Parathyroid adenoma (tissue), 2 donors: ENCODE results near the gene TRIM49D1.
"Not testable (repeated sequence)": the region's sequence is repeated elsewhere in the genome, so short reads cannot be mapped to it uniquely, and the experiment has no call there.

Experiments
- H2AFZ ChIP-seq: fragments of 300-600 bp; sonication (generic); one replicate; pipeline ENCODE4 v1.7.0; 2017; ENCODE audit warnings: antibody characterized with exemption, mild to moderate bottlenecking
- H3K27ac ChIP-seq: fragments of 300-600 bp; sonication (generic); one replicate; pipeline ENCODE4 v1.7.0; 2017
- H3K27me3 ChIP-seq: fragments of 300-600 bp; sonication (generic); one replicate; pipeline ENCODE4 v1.7.0; 2017; ENCODE audit warnings: low read length; ENCODE audit not compliant: control insufficient read depth, insufficient read depth
- H3K36me3 ChIP-seq: fragments of 300-600 bp; sonication (generic); one replicate; pipeline ENCODE4 v1.7.0; 2017; ENCODE audit warnings: low read length; ENCODE audit not compliant: control insufficient read depth, insufficient read depth
- H3K4me1 ChIP-seq: fragments of 300-600 bp; sonication (generic); one replicate; pipeline ENCODE4 v1.7.0; 2017; ENCODE audit warnings: control low read depth
- H3K4me2 ChIP-seq: fragments of 300-600 bp; sonication (generic); one replicate; pipeline ENCODE4 v1.7.0; 2017; ENCODE audit warnings: low read length
- H3K4me3 ChIP-seq: fragments of 300-600 bp; sonication (generic); one replicate; pipeline ENCODE4 v1.7.0; 2017; ENCODE audit warnings: low read depth, low read length
- H3K79me2 ChIP-seq: fragments of 300-600 bp; sonication (generic); one replicate; pipeline ENCODE4 v1.7.0; 2017; ENCODE audit warnings: control low read depth
- H3K9ac ChIP-seq: fragments of 300-600 bp; sonication (generic); one replicate; pipeline ENCODE4 v1.7.0; 2017; ENCODE audit warnings: mild to moderate bottlenecking
- H3K9me3 ChIP-seq: fragments of 300-600 bp; sonication (generic); one replicate; pipeline ENCODE4 v1.7.0; 2017; ENCODE audit warnings: low read length; ENCODE audit not compliant: control insufficient read depth
- TF ChIP-seq, protein P1 (sequence below): fragments of 300-600 bp; sonication (generic); IDR thresholded peaks from one replicate; pipeline ENCODE4 v1.7.0; 2017; ENCODE audit warnings: antibody characterized with exemption, mild to moderate bottlenecking
- donor health status: primary hyperparathyroidism.

TRIM49D1 gene

DNA sequence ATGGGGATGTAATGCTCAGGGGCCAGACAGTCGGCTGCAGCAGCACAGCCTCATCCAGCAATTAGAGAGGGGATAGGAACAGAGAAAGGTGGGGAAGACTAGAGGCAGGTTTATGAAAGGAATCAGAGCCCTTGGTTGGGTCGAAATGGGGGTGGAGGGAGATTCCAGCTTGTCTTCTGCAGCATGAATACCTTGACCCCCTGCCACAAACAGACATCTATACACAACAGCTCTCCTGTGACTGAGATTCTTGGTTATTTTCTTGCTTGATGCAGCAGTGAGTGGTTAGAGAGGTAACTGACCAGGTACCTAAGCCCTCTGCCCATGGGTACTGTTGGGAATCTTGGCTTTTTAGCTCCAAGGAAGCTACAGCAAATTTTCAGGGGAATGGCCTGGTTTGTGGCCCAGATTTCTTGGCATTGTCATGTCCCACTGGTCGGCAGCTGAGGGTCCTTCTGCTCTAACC is at the start of gene TRIM49D1:
TRIM49D1 (minus strand) TSS at position 51 of the 466 bp plus-strand sequence. CDS start 4,535 bp downstream, outside the sequence.
- H3K27me3 ChIP-seq, result no peaks in the 10 kb centered on the region
- no peak within 1 kb of the TSS for H3K4me3 ChIP-seq
- no peaks in the 10 kb centered on the region for H3K9me3 ChIP-seq
- H3K36me3 ChIP-seq, result no peaks in the 10 kb centered on the region
- TF ChIP-seq, protein P1, sequence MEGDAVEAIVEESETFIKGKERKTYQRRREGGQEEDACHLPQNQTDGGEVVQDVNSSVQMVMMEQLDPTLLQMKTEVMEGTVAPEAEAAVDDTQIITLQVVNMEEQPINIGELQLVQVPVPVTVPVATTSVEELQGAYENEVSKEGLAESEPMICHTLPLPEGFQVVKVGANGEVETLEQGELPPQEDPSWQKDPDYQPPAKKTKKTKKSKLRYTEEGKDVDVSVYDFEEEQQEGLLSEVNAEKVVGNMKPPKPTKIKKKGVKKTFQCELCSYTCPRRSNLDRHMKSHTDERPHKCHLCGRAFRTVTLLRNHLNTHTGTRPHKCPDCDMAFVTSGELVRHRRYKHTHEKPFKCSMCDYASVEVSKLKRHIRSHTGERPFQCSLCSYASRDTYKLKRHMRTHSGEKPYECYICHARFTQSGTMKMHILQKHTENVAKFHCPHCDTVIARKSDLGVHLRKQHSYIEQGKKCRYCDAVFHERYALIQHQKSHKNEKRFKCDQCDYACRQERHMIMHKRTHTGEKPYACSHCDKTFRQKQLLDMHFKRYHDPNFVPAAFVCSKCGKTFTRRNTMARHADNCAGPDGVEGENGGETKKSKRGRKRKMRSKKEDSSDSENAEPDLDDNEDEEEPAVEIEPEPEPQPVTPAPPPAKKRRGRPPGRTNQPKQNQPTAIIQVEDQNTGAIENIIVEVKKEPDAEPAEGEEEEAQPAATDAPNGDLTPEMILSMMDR, result no peak
- H3K79me2 ChIP-seq, result no peaks in the 10 kb centered on the region
- no peak within 1 kb of the TSS for H2AFZ ChIP-seq
- no peak within 1 kb of the TSS for H3K4me2 ChIP-seq
- no peaks in the 10 kb centered on the region for H3K4me1 ChIP-seq
- H3K9ac ChIP-seq, result no peak within 1 kb of the TSS
- H3K27ac ChIP-seq, result no peak within 1 kb of the TSS

DNA sequence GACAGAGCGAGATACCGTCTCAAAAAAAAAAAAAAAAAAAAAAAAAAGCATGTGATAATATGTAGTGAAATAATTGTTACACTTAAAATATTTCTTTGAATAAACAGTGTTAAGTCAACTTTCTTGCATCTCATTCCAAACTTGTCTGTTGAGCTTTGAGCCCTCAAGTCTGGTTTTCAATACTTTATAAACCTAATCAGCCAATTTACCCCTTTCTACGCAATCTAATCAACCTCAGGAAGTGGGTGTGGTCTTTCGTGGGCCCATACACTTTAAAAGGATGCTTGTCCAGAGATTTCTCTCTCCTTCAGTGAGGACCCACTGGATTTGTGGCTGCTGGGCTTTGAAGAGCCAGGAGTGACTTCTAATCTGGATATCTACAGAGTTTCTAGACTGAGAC is 43.7 kb upstream of the TRIM49D1 start, which contains the start of gene TRIM64:
TRIM64 (plus strand) TSS at position 301 of the 400 bp plus-strand sequence. CDS start 2,467 bp downstream, outside the sequence.
- H3K4me3 ChIP-seq, H3K36me3 ChIP-seq, H3K79me2 ChIP-seq, H3K27me3 ChIP-seq, H3K4me1 ChIP-seq, H2AFZ ChIP-seq, H3K27ac ChIP-seq, H3K9ac ChIP-seq, H3K9me3 ChIP-seq, H3K4me2 ChIP-seq: not testable (repeated sequence)

- not testable (repeated sequence) for H3K79me2 ChIP-seq, H3K36me3 ChIP-seq, H3K4me3 ChIP-seq, H3K27ac ChIP-seq, H3K27me3 ChIP-seq, H3K4me2 ChIP-seq, H3K9me3 ChIP-seq, H2AFZ ChIP-seq, H3K9ac ChIP-seq, H3K4me1 ChIP-seq
These were observed 38.8 kb upstream of the TRIM49D1 start for GRCh38 chr11:89960833-89961232.

DNA sequence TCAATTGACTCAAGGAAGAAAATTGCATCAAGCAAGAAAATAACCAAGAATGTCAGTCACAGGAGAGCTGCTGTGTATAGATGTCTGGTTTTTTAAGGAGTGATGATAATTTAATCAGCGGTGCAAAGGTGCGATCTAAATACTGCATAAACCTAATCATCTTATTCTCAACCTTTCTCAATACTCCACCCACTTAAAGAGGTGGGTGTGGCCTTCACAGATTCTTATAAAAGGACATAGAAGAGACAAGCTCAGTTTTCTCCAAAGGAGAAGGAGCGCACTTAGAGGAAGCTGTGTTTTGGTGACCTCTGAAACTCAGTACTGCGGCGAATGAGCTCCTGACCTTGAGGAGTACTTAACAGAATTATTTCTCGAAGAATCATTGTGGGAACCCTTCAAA is 1.7 kb upstream of the TRIM49D1 start, which contains the start of gene TRIM49D2:
TRIM49D2 (plus strand) TSS at position 301 of the 400 bp plus-strand sequence. CDS start 2,698 bp downstream, outside the sequence.
- H3K9ac ChIP-seq, H2AFZ ChIP-seq, H3K4me2 ChIP-seq, H3K36me3 ChIP-seq, H3K79me2 ChIP-seq, H3K9me3 ChIP-seq, H3K4me3 ChIP-seq, H3K27me3 ChIP-seq, H3K27ac ChIP-seq, H3K4me1 ChIP-seq: not testable (repeated sequence)

DNA sequence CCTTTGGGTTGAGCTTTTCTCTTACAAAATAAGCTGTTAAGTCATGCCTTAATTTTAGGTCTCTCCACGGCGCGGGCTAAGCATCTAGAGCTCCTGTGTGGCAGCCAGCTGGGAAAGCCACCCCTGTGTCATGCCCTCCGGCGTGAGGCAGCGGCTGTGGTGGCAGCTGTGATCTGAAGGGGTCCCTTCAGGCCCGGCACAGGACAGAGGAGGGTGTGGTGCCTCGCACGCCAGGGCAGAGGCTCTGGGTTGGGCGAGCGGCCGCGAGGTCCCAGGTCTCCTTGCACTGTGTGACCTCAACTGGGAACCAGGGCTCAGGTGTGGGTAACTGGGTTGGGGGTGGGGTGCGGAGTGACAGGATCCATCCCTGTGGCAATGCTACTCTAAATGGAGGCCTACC is 21.2 kb downstream of the TRIM49D1 start:
- H3K79me2 ChIP-seq, H3K4me2 ChIP-seq, H3K27ac ChIP-seq, H3K4me3 ChIP-seq, H3K27me3 ChIP-seq, H3K9me3 ChIP-seq, H3K9ac ChIP-seq, H2AFZ ChIP-seq, H3K4me1 ChIP-seq, H3K36me3 ChIP-seq: not testable (repeated sequence)

DNA sequence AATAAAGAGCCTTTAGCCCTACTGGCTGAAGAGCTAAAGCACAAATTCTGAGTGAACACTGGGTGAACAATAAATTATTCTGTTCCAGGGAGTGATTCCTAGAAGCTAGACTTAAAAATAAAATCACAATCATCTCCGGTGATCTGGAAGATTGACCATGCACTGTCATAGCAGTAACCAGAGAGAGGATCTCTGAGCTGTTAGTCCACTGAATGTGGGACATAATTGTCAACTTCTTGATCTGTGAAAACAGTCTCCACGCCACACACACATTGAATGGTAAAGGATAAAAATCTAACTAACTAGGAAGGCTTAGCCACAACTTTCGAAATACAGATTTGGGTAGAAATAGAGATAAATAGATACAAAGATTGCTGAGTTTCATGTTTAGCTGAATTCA is 28.8 kb downstream of the TRIM49D1 start:
- not testable (repeated sequence) for H3K4me3 ChIP-seq, H3K79me2 ChIP-seq, H3K36me3 ChIP-seq, H2AFZ ChIP-seq, H3K4me2 ChIP-seq, H3K9ac ChIP-seq, H3K27me3 ChIP-seq, H3K4me1 ChIP-seq, H3K9me3 ChIP-seq, H3K27ac ChIP-seq

DNA sequence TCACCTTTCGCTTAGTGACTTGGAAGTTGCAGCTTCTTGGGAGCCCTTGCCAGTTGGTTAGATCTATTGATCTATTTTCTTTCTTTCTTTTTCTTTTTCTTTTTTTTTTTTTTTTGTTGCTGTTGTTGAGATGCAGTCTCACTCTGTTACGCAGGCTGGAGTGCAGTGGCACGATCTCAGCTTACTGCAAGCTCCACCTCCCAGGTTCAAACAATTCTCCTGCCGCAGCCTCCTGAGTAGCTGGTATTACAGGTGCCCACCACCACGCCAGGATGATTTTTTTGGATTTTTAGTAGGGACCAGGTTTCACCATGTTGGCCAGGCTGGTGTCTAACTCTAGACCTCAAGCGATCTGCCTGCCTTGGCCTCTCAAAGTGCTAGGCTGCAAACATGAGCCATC is 44.5 kb downstream of the TRIM49D1 start:
- not testable (repeated sequence) for H3K4me1 ChIP-seq, H3K9ac ChIP-seq, H3K79me2 ChIP-seq, H3K27me3 ChIP-seq, H2AFZ ChIP-seq, H3K27ac ChIP-seq, H3K36me3 ChIP-seq, H3K9me3 ChIP-seq, H3K4me2 ChIP-seq, H3K4me3 ChIP-seq

DNA sequence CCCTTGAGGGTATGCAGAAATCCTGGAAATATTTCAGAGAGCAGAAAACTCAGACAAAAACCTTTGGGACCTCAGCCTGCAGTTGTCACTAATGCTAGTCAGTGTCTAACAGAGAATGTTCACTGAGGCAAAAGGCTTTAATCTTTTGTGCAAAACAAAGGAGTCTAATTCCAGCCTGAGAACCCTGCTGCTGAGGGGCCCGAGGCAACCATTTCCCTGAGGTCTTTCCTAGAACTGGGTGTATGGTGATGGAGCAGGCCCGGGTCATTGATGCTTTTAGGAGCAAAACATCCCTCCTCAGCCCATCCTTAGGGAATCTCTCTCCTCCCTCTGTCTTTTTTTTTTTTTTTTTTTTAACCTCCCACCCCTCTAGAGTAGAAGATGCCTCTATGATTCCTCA is 49.5 kb downstream of the TRIM49D1 start:
- H3K27ac ChIP-seq, H3K36me3 ChIP-seq, H3K4me2 ChIP-seq, H3K27me3 ChIP-seq, H3K4me1 ChIP-seq, H3K4me3 ChIP-seq, H3K79me2 ChIP-seq, H3K9ac ChIP-seq, H3K9me3 ChIP-seq, H2AFZ ChIP-seq: not testable (repeated sequence)

DNA sequence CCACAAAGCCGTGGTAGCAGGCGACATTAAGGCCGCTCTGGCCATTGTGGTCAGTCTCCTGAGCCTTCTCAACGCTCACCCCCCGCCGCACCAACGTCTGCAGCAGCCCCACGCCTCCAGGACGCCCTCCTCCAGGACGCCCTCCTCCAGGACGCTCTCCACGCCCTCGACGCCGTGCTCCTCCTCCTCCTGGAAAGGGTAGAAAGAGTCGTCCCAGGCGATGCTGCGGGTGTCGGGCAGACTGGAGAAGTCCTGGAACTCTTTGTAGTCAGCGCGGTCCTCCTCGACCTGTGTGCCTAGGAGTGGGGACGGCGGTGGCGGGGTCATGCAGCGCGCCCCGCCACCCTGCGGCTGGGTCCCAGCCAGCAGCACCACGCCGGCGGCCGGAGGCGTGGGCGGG is 56.8 kb downstream of the TRIM49D1 start:
- H3K79me2 ChIP-seq, H3K36me3 ChIP-seq, H2AFZ ChIP-seq, H3K9ac ChIP-seq, H3K4me3 ChIP-seq, H3K9me3 ChIP-seq, H3K27ac ChIP-seq, H3K4me1 ChIP-seq, H3K4me2 ChIP-seq, H3K27me3 ChIP-seq: not testable (repeated sequence)

DNA sequence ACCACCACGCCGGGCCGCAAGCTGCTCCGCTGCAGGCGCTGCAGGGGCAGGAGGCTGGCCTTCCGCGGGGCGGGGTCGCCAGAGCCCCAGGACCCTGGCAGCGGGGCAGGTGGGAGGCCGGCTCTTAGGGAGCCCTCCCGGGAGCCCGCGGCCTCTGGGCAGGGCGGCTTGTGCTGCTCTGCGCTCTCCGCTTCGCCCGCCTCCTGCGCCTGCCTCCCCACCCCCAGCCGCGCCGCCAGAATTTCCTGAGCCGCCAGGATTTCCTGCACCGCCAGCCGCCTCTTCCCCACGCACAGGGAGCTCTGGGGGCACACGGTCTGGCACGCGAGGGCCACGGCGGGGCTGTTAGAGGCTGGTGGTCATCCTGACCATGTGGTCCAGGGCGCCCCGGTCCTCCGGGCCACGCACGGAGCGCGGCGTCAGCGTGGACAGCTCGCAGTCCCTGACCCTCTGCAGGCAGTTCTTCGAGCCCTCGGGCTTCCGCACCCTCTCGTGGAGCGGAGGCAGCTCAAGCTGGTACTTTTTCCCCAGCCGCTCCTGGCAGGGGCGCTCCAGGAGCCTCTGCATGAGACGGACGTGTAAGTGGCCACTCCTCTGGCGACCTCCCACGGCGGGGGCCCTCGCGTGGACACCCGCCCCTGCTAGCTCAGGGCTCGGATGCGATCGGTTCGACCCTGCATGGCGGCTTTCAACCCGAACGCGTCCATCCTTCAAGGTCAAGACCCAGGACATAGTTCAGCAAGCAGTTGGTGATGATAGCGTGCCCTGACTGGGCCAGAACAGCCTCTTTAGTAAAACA is 57.9 kb downstream of the TRIM49D1 start:
- not testable (repeated sequence) for H3K27me3 ChIP-seq, H3K27ac ChIP-seq, H3K36me3 ChIP-seq, H3K9me3 ChIP-seq, H3K4me3 ChIP-seq, H3K4me1 ChIP-seq, H3K9ac ChIP-seq, H3K79me2 ChIP-seq, H3K4me2 ChIP-seq
- peak overlapping the region; percentile 50 for H2AFZ ChIP-seq
